HEK293T (cell line): ENCODE data around the gene KCTD10.

Experiments
- BHLHE40 ChIP-seq: fragments of 450-650 bp; IDR thresholded peaks from 2 replicates; pipeline ENCODE4 v1.6.1; 2016; ENCODE audit warnings: mild to moderate bottlenecking, moderate library complexity, borderline replicate concordance
- CTBP1 ChIP-seq: fragments of 450-650 bp; IDR thresholded peaks from 2 replicates; pipeline ENCODE4 v1.6.1; 2016; ENCODE audit warnings: borderline replicate concordance
- HDGF ChIP-seq: fragments of 450-650 bp; IDR thresholded peaks from 2 replicates; pipeline ENCODE4 v1.6.1; 2017; ENCODE audit warnings: antibody characterized with exemption, borderline replicate concordance
- L3MBTL2 ChIP-seq: fragments of 450-650 bp; conservative IDR thresholded peaks from 2 replicates; pipeline ENCODE4 v1.6.1; 2016; ENCODE audit warnings: mild to moderate bottlenecking
- PKNOX1 ChIP-seq: fragments of 450-650 bp; IDR thresholded peaks from 2 replicates; pipeline ENCODE4 v1.6.1; 2016
- SP1 ChIP-seq: fragments of 450-650 bp; IDR thresholded peaks from 2 replicates; pipeline ENCODE4 v1.6.1; 2017
- SUZ12 ChIP-seq: fragments of 450-650 bp; IDR thresholded peaks from 2 replicates; pipeline ENCODE4 v1.6.1; 2016; ENCODE audit warnings: mild to moderate bottlenecking

- TF ChIP-seq SUZ12 (no peak), SP1 (no peak), BHLHE40 (no peak), HDGF (no peak), CTBP1 (no peak), L3MBTL2 (no peak), PKNOX1 (no peak)
Observed at GRCh38 chr12:109493090-109493489, 16.0 kb upstream of the KCTD10 start.
